Fibroblast of lung (primary cell): ENCODE data around the gene SULT4A1.

Experiments
- EZH2 ChIP-seq: IDR thresholded peaks from 2 replicates; pipeline ENCODE4 v1.5.1; 2012; ENCODE audit warnings: low read length, control low read depth, mild to moderate bottlenecking; ENCODE audit errors: missing control alignments
- TF ChIP-seq, protein P1 (sequence below), 2 donors: IDR thresholded peaks in 1 of 2; conservative IDR thresholded peaks in 1 of 2; 1 replicate in 1 of 2; 2 replicates in 1 of 2; pipeline ENCODE4 v1.5.1; 2011 to 2012; ENCODE audit warnings: low read length in 2 of 2, control low read depth in 1 of 2, inconsistent platforms in 1 of 2, low read depth in 1 of 2, mild to moderate bottlenecking in 1 of 2

DNA sequence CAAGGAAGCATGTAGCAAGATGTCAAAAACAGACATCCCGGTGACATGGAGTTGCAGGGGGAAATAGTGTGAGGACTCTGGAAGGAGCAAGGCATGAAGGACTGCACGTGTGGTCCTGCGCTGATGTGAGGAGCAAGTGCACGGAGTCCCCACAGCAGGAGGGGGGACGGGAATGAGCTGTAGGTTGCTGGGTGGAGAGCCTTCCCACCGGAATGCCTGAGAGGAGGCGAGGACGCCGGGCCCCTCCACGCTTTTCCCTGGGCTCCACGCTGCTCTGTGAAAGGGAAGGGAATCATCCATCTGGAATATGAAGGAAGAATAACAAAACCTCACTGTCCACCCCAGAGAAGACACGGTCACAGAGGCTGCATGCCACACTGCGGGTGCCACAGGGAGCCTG, 26.6 kb downstream of the SULT4A1 start:
- TF ChIP-seq, protein P1, sequence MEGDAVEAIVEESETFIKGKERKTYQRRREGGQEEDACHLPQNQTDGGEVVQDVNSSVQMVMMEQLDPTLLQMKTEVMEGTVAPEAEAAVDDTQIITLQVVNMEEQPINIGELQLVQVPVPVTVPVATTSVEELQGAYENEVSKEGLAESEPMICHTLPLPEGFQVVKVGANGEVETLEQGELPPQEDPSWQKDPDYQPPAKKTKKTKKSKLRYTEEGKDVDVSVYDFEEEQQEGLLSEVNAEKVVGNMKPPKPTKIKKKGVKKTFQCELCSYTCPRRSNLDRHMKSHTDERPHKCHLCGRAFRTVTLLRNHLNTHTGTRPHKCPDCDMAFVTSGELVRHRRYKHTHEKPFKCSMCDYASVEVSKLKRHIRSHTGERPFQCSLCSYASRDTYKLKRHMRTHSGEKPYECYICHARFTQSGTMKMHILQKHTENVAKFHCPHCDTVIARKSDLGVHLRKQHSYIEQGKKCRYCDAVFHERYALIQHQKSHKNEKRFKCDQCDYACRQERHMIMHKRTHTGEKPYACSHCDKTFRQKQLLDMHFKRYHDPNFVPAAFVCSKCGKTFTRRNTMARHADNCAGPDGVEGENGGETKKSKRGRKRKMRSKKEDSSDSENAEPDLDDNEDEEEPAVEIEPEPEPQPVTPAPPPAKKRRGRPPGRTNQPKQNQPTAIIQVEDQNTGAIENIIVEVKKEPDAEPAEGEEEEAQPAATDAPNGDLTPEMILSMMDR (conservative IDR thresholded peaks at IDR 0.05 in 1 of 2, IDR thresholded peaks at IDR 0.05 in 1 of 2; ENCODE audit: low read depth in 1 of 2, low read length in 2 of 2), result no peak
- TF ChIP-seq EZH2, result no peak
